H54 (cell line): Measurements from ENCODE around the gene CORIN.
"Not testable (repeated sequence)": the region's sequence is repeated elsewhere in the genome, so short reads cannot be mapped to it uniquely, and the experiment has no call there.

Source experiments
- DNase-seq: peaks from one replicate; pipeline ENCODE4 v3.0.0; 2011; ENCODE audit warnings: low spot score, mixed read lengths; ENCODE audit not compliant: insufficient read length
- FAIRE-seq: peaks from 3 replicates; lab custom pipeline; 2011; peaks lifted over from hg19 to GRCh38; lab: Jason Lieb, UNC
- POLR2A ChIP-seq: IDR thresholded peaks from 2 replicates; pipeline ENCODE4 v1.6.1; 2011; ENCODE audit warnings: low read depth, mild to moderate bottlenecking, low read length

Gene CORIN

DNA sequence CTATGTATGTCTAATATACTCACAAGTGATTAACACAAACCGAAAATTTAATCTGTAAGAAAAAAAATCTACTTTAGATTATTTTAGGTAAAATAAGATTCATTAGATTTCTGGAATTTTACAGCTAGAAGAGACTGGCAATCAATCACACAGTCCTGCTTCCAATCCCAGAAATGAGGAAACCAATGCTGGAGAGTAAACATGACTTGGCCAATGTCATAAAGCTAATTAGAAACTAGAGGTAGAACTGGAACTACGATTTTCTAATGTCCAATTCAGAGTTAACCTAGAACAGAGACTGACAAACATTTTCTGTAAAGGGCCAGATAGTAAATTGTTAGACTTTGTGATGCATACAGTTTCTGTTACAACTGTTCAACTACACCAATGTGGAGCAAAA is 123.6 kb downstream of the CORIN start:
- FAIRE-seq: no peak

GRCh38 chr4:47713129-47713834 is 124.6 kb downstream of the CORIN start:
- DNase-seq: no peak
- no peak for FAIRE-seq
- TF ChIP-seq POLR2A: no peak

More for the DNA sequence above, 123.6 kb downstream of the CORIN start:
- DNase-seq: no peak
- TF ChIP-seq POLR2A: no peak

- no peak for TF ChIP-seq POLR2A
- FAIRE-seq: no peak
- no peak for DNase-seq
Measured at GRCh38 chr4:47711646-47712045, 126.2 kb downstream of the CORIN start.

DNA sequence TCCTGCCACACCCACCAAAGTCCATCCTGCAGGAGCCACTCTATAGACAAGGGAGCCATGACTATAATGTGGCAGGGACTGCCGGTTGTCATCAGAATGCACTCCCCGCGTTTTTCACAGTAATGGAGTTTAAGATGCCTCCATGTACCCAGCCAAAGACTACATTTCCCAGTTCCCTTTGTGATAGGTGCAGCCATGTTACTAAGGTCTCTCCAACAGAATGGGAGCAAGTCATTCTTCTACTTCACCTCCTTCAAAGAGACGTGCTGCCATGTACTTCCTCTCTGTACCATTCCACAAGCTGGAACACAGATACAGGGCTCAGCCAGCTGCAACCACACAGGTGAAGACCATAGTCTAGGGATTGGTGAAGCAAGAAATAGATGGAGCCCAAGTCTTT is 126.7 kb downstream of the CORIN start:
- TF ChIP-seq POLR2A: no peak
- no peak for DNase-seq
- no peak for FAIRE-seq

DNA sequence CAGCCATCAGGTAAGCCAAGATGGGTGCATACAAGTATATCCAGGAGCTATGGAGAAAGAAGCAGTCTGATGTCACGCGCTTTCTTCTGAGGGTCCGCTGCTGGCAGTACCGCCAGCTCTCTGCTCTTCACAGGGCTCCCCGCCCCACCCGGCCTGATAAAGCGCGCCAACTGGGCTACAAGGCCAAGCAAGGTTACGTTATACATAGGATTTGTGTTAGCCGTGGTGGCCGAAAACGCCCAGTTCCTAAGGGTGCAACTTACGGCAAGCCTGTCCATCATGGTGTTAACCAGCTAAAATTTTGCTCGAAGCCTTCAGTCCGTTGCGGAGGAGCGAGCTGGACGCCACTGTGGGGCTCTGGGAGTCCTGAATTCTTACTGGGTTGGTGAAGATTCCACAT is 131.5 kb downstream of the CORIN start:
- not testable (repeated sequence) for FAIRE-seq, DNase-seq

- TF ChIP-seq POLR2A: no peak
- FAIRE-seq (no peak), DNase-seq (no peak)
Measured at GRCh38 chr4:47705326-47705981, 132.4 kb downstream of the CORIN start.

GRCh38 chr4:47704693-47705325 is 133.1 kb downstream of the CORIN start:
- no peak for FAIRE-seq
- TF ChIP-seq POLR2A: no peak
- peak; percentile 2 for DNase-seq

DNA sequence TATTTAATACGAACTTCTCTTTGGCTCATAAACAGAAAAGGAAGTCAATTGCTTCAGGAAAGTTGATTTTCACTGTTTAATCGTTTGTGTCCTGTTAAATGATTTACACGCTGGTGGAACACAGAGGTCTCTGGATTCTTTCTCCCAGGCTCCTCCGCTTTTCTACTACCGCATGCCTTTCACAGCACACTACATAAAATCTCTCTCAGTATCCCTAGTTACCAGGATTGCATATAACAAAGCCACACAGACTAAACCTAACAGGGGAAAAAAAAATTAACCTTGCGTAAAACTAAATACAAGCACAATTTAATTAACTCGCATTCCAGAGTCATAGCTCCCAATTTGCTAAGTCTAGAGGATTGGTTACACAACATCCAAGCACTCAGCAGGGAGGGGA is 133.9 kb downstream of the CORIN start:
- FAIRE-seq (no peak), DNase-seq (no peak)
- TF ChIP-seq POLR2A: no peak

- FAIRE-seq: no peak
- TF ChIP-seq POLR2A: no peak
Measured at GRCh38 chr4:47703008-47703407, 134.9 kb downstream of the CORIN start.

GRCh38 chr4:47701286-47701685 is 136.6 kb downstream of the CORIN start:
- FAIRE-seq: no peak
- no peak for DNase-seq
- TF ChIP-seq POLR2A: no peak

More at GRCh38 chr4:47703008-47703407, 134.9 kb downstream of the CORIN start:
- DNase-seq: no peak

GRCh38 chr4:47698837-47699236 is 139.0 kb downstream of the CORIN start:
- no peak for TF ChIP-seq POLR2A
- DNase-seq (no peak), FAIRE-seq (no peak)

DNA sequence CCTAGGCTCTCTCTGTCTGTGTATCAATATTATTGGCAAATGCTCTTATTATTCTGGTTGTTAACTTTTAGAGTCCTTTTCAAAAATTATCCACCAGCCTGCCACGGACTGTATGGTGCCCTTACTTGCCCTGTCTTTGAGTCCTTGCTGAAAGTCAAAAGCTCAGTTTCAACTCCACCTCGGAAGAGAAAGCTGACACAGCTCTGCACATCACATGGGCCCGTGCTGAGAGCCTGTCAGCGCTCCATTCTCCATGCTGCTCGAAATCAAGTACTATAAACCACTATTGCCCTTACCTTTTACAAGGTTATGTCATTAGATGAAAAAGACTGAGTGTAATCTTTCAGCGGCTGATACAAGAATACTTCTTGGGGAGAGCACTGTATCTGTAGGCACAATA is 141.0 kb downstream of the CORIN start:
- no peak for TF ChIP-seq POLR2A
- DNase-seq (no peak), FAIRE-seq (no peak)

GRCh38 chr4:47695260-47695659 is 142.6 kb downstream of the CORIN start:
- TF ChIP-seq POLR2A: no peak
- DNase-seq (no peak), FAIRE-seq (no peak)

- no peak for TF ChIP-seq POLR2A
- DNase-seq (no peak), FAIRE-seq (no peak)
Measured at GRCh38 chr4:47694322-47694721, 143.5 kb downstream of the CORIN start.
